Activated T-helper 1 cell treated with anti-CD3 and anti-CD28 coated beads, Interleukin-12 subunit alpha, Interleukin-12 subunit beta, Interleukin-2, Interleukin-4 antibody, amounts not matched to agents 30 ng/mL and 10 ng/mL and 1 ng/mL, durations not matched to agents 14 hours and 24 hours and 36 hours (primary cell): ENCODE measurements around the gene CHAC1. TPM values are rescaled to one million over a fixed set of nuclear protein-coding genes. Genes with fewer than 3 reads are reported as not detected.
A peak's percentile ranks its signal among the peaks of the same experiment; 100 is the strongest.

Experiments used
- DNase-seq: peaks from one replicate; pipeline ENCODE4 v3.0.0; 2021; ENCODE audit warnings: low spot score
- H3K27ac Mint-ChIP-seq: one replicate; pipeline ENCODE4 v1.8.0; 2021; ENCODE audit warnings: mild to moderate bottlenecking, mixed read lengths
- H3K27me3 Mint-ChIP-seq: one replicate; pipeline ENCODE4 v1.8.0; 2022; ENCODE audit warnings: mild to moderate bottlenecking, moderate library complexity, mixed read lengths; ENCODE audit not compliant: insufficient read depth
- H3K36me3 Mint-ChIP-seq: one replicate; pipeline ENCODE4 v1.8.0; 2021; ENCODE audit warnings: low read depth, mixed read lengths
- H3K4me1 Mint-ChIP-seq: one replicate; pipeline ENCODE4 v1.8.0; 2021; ENCODE audit warnings: low read depth, mixed read lengths
- H3K4me3 Mint-ChIP-seq: one replicate; pipeline ENCODE4 v1.8.0; 2021; ENCODE audit warnings: mild to moderate bottlenecking, moderate library complexity, mixed read lengths
- H3K9me3 Mint-ChIP-seq: one replicate; pipeline ENCODE4 v1.8.0; 2021; ENCODE audit warnings: mixed read lengths
- intact Hi-C: fragments of 100-400 bp; cut with micrococcal nuclease; formaldehyde crosslinking; loops from one replicate; pipeline ENCODE4 v1.15.1; 2024
- total RNA-seq: library from RNA; stranded (reverse); gene quantifications from 2 replicates; pipeline ENCODE4 v1.2.3, GENCODE V29; 2022

CHAC1 gene
- total RNA-seq, 1 donor from 2014 or later = 11.7 TPM

- intact Hi-C loops = no loop called here
- Mint-ChIP-seq H3K4me1 (no peaks in the 10 kb centered on the region), H3K4me3 (no peak overlapping the region), H3K9me3 (no peaks in the 10 kb centered on the region), H3K27ac (no peak overlapping the region), H3K27me3 (peaks cover 2% of the 10 kb centered on the region), H3K36me3 (no peaks in the 10 kb centered on the region)
- no peak for DNase-seq
These were observed 38.1 kb upstream of the CHAC1 start for GRCh38 chr15:40915116-40915661.

- intact Hi-C loops = no loop called here
- no peaks in the 10 kb centered on the region for H3K36me3 Mint-ChIP-seq
- no peak for DNase-seq
- no peak overlapping the region for H3K27ac Mint-ChIP-seq
- H3K4me1 Mint-ChIP-seq = no peaks in the 10 kb centered on the region
- H3K9me3 Mint-ChIP-seq = no peaks in the 10 kb centered on the region
- no peak overlapping the region for H3K4me3 Mint-ChIP-seq
- H3K27me3 Mint-ChIP-seq = peaks cover 3% of the 10 kb centered on the region
These were observed 37.6 kb upstream of the CHAC1 start for GRCh38 chr15:40915679-40916078.

DNA sequence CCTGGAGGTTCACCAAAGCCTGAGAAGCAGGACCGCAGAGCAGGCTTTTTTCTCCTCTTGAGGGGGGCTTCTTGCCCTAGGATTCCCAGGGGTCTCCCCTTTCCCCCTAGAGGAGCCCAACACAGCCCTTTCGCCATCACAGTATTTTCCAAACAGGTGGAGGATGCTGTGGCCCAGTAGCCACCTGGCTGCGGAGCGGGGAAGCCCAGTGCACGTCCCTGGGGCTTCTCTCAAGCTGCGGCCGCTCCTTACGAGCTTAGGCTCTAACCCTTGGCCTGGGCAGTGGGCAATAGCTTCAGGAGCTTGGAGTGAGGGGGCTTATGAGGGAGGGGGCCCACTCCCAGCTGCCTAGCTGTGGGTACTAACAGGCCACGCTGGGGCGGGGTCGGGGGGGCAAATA, 35.7 kb upstream of the CHAC1 start:
- no peak overlapping the region for H3K27ac Mint-ChIP-seq
- H3K4me1 Mint-ChIP-seq = no peaks in the 10 kb centered on the region
- DNase-seq = no peak
- H3K4me3 Mint-ChIP-seq = no peak overlapping the region
- no peaks in the 10 kb centered on the region for H3K9me3 Mint-ChIP-seq
- peaks cover 5% of the 10 kb centered on the region for H3K27me3 Mint-ChIP-seq
- no peaks in the 10 kb centered on the region for H3K36me3 Mint-ChIP-seq
- intact Hi-C loops = no loop called here

DNA sequence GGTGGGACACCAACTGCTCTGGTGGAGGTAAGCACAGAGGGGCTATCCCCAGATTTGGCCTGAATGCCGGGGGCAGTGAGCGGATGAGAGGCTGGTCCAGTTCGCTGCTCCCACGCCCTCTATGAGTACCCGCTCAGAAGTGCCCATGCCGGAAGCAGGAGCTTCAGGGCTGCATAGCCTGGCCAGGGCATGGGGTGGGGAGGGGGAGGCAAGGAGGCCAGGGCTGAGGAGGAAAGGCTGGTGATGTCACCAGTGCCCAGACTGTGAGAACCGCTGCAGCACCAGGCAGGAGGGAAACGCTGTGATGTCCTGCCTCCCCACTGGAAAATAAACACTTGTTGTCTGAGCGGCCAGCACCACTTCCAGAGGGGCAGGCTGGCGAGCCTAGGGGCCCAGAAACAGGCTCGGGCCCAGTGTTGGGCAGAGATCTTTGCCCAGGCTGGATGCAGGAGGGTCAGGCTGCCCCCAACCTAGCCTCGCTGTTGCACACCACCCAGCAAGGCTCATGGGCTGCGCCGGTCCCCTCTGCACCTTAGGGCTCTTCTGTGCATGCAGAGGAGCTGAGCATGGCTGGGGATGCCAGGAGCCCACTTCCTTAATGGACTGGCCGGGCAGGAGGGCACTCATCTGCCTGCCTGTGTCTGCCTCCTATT, 35.0 kb upstream of the CHAC1 start:
- intact Hi-C loops = no loop called here
- no peak overlapping the region for H3K27ac Mint-ChIP-seq
- no peaks in the 10 kb centered on the region for H3K9me3 Mint-ChIP-seq
- no peaks in the 10 kb centered on the region for H3K36me3 Mint-ChIP-seq
- peaks cover 6% of the 10 kb centered on the region for H3K27me3 Mint-ChIP-seq
- no peaks in the 10 kb centered on the region for H3K4me1 Mint-ChIP-seq
- no peak overlapping the region for H3K4me3 Mint-ChIP-seq
- DNase-seq = no peak

GRCh38 chr15:40918799-40919392, 34.4 kb upstream of the CHAC1 start:
- Mint-ChIP-seq H3K36me3 (no peaks in the 10 kb centered on the region), H3K4me3 (no peak overlapping the region), H3K27ac (no peak overlapping the region), H3K27me3 (peaks cover 9% of the 10 kb centered on the region), H3K9me3 (no peaks in the 10 kb centered on the region), H3K4me1 (no peaks in the 10 kb centered on the region)
- intact Hi-C loops = no loop called here
- DNase-seq = no peak

DNA sequence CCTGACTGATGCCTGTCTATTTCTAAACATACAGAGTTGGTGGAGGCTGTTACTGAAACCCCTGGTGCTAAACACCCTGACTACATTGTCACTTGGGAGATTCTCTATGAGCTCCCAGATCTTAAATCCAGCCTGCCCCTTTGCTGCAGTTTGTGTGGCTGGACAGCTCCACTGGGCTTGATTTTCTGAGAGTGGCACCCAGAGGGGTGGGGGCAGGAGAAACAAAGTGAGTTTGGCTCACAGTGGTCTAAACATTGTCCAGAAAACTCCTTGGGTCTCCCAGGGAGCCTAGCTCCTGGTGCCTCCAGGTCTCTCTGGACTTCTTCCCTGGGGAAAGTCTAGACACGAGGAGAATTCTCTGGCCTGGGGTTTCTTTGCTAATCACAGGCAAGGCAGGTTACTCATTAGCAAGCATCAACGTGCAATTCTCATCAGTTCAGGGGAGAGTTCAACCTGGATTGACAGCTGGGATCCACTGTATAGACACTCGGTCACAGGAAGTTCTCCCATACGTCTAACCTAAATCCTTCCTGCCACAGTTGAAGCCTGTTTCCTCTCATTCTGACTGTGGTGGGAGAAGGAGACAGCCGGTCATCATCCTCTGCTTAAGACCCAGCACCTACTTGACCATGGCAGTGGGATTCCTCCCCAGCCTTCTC, 31.2 kb upstream of the CHAC1 start:
- no peak overlapping the region for H3K4me3 Mint-ChIP-seq
- peaks cover 9% of the 10 kb centered on the region for H3K4me1 Mint-ChIP-seq
- H3K27ac Mint-ChIP-seq = no peak overlapping the region
- H3K27me3 Mint-ChIP-seq = peaks cover 31% of the 10 kb centered on the region
- H3K36me3 Mint-ChIP-seq = no peaks in the 10 kb centered on the region
- no peak for DNase-seq
- H3K9me3 Mint-ChIP-seq = no peaks in the 10 kb centered on the region
- intact Hi-C loops = loop anchor here (10.0 kb wide), 1 partner anchor 573 kb away; the partner anchor contains the start of gene ITPKA

GRCh38 chr15:40922608-40923005, 30.7 kb upstream of the CHAC1 start:
- Mint-ChIP-seq H3K27me3 (peaks cover 33% of the 10 kb centered on the region), H3K4me3 (no peak overlapping the region), H3K27ac (no peak overlapping the region), H3K9me3 (no peaks in the 10 kb centered on the region), H3K4me1 (peaks cover 12% of the 10 kb centered on the region), H3K36me3 (no peaks in the 10 kb centered on the region)
- intact Hi-C loops = loop anchor here (10.0 kb wide), 1 partner anchor 572 kb away; the partner anchor contains the start of gene ITPKA
- no peak for DNase-seq

- Mint-ChIP-seq H3K9me3 (no peaks in the 10 kb centered on the region), H3K36me3 (no peaks in the 10 kb centered on the region), H3K27me3 (peaks cover 34% of the 10 kb centered on the region), H3K4me3 (no peak overlapping the region), H3K27ac (no peak overlapping the region), H3K4me1 (peaks cover 14% of the 10 kb centered on the region)
- DNase-seq = no peak
- intact Hi-C loops = loop anchor here (10.0 kb wide), 1 partner anchor 571 kb away; the partner anchor contains the start of gene ITPKA
These were observed 29.7 kb upstream of the CHAC1 start for GRCh38 chr15:40923551-40923950.

DNA sequence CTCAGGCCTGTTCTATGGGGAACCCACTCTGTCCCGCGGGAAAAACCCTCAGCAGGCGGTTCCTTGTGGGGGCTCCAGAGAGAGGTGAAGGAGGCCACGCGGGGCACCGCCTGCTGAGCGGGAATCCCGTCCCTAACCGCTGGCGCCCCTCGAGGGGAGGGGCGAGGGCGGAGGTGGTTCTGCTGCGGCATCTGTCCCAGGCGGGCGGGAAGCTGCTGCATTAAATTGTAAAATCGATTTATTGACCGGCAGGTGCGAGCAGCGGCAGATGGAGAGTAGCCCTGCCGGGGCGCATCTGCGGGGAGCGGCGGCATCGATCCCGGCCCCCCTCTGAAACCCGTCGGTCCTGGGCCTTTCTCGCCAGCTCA, 27.8 kb upstream of the CHAC1 start:
- peaks cover 30% of the 10 kb centered on the region for H3K4me1 Mint-ChIP-seq
- DNase-seq = no peak
- intact Hi-C loops = loop anchor here (10.0 kb wide), 1 partner anchor 569 kb away; the partner anchor contains the start of gene ITPKA
- no peak overlapping the region for H3K4me3 Mint-ChIP-seq
- no peaks in the 10 kb centered on the region for H3K9me3 Mint-ChIP-seq
- no peaks in the 10 kb centered on the region for H3K36me3 Mint-ChIP-seq
- no peak overlapping the region for H3K27ac Mint-ChIP-seq
- H3K27me3 Mint-ChIP-seq = peaks cover 50% of the 10 kb centered on the region

DNA sequence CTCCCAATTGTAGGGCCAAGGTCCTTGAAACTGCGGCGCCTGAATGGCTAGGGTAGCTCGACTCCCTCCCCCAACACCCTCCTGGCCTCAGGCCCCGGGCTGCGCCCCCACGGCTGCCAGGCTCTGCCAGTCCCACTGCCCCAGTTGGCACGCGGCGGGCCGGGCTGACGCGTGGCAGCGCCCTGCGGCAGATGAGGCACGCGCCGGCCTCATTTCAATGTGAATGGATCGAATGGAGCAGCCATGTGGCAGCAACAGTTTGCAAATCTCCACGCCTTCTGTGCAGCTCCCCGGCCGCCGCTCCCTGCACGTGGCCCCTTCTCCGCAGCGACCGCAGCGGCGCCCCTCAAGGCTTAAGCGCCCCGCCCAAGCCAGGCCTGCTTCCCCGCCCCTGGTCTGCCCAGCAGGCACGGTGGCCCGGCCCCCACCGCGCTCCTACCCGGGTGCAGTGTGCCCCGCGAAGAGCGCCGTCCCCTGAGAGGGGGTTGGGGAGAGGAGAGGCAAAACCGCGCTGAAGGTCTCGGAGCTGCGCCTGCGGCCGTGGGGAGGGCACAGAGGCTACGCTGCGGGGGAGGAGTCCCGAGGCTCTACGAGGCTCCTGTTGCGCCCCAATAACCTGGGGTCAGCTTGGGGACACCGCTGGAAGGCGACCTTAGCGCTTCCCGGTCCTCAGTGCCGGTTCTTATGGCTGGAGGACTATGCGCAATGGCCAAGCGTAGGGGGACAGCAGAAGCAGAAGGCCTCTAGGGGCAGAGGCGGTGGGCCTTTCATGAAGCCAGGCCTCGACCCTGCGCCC, 27.2 kb upstream of the CHAC1 start:
- Mint-ChIP-seq H3K4me1 (peaks cover 36% of the 10 kb centered on the region), H3K4me3 (no peak overlapping the region), H3K27me3 (peaks cover 53% of the 10 kb centered on the region), H3K27ac (no peak overlapping the region), H3K9me3 (no peaks in the 10 kb centered on the region), H3K36me3 (no peaks in the 10 kb centered on the region)
- intact Hi-C loops = loop anchor here (10.0 kb wide), 1 partner anchor 569 kb away; the partner anchor contains the start of gene ITPKA
- no peak for DNase-seq

GRCh38 chr15:40926659-40927494, 26.4 kb upstream of the CHAC1 start:
- Mint-ChIP-seq H3K9me3 (no peaks in the 10 kb centered on the region), H3K4me3 (peak overlapping the region; percentile 25), H3K4me1 (peaks cover 39% of the 10 kb centered on the region), H3K27me3 (peaks cover 57% of the 10 kb centered on the region), H3K36me3 (no peaks in the 10 kb centered on the region), H3K27ac (no peak overlapping the region)
- DNase-seq = no peak
- intact Hi-C loops = loop anchor here (10.0 kb wide), 1 partner anchor 568 kb away; the partner anchor contains the start of gene ITPKA

- DNase-seq = no peak
- Mint-ChIP-seq H3K4me1 (peaks cover 45% of the 10 kb centered on the region), H3K27ac (no peak overlapping the region), H3K9me3 (no peaks in the 10 kb centered on the region), H3K36me3 (no peaks in the 10 kb centered on the region), H3K4me3 (peak overlapping the region; percentile 25), H3K27me3 (peaks cover 63% of the 10 kb centered on the region)
- intact Hi-C loops = loop anchor here (10.0 kb wide), 1 partner anchor 567 kb away; the partner anchor contains the start of gene ITPKA
These were observed 25.8 kb upstream of the CHAC1 start for GRCh38 chr15:40927495-40927872.
